KMS-11 (cell line): Measurements from ENCODE around the gene CATSPER1.

Experiments
- H2AFZ ChIP-seq: fragments of 200-600 bp; sonication (generic); 2 replicates; pipeline ENCODE4 v1.6.1; 2016; ENCODE audit warnings: antibody characterized with exemption, mixed run types, low read depth
- H3K27ac ChIP-seq: fragments of 200-600 bp; sonication (generic); 2 replicates; pipeline ENCODE4 v1.6.1; 2016; ENCODE audit warnings: mild to moderate bottlenecking, mixed run types
- H3K27me3 ChIP-seq: fragments of 200-600 bp; sonication (generic); 2 replicates; pipeline ENCODE4 v1.6.1; 2017; ENCODE audit warnings: mild to moderate bottlenecking, low read depth, mixed run types, moderate library complexity; ENCODE audit not compliant: insufficient read depth
- H3K36me3 ChIP-seq: fragments of 200-600 bp; sonication (generic); 2 replicates; pipeline ENCODE4 v1.6.1; 2017; ENCODE audit warnings: mild to moderate bottlenecking, mixed run types; ENCODE audit not compliant: insufficient read depth
- H3K4me1 ChIP-seq: fragments of 200-600 bp; sonication (generic); 2 replicates; pipeline ENCODE4 v1.6.1; 2016; ENCODE audit warnings: mild to moderate bottlenecking, low read depth, mixed run types; ENCODE audit not compliant: poor library complexity, severe bottlenecking
- H3K4me2 ChIP-seq: fragments of 200-600 bp; sonication (generic); 2 replicates; pipeline ENCODE4 v1.7.0; 2016; ENCODE audit warnings: mild to moderate bottlenecking, mixed run types
- H3K4me3 ChIP-seq: fragments of 200-600 bp; sonication (generic); IDR thresholded peaks from 2 replicates; pipeline ENCODE4 v1.6.1; 2017; ENCODE audit warnings: low read depth, low read length, mixed read lengths; ENCODE audit not compliant: insufficient read depth
- H3K79me2 ChIP-seq: fragments of 200-600 bp; sonication (generic); 2 replicates; pipeline ENCODE4 v1.6.1; 2016; ENCODE audit warnings: low read depth, mixed run types; ENCODE audit not compliant: insufficient read depth
- H3K9ac ChIP-seq: fragments of 200-600 bp; sonication (generic); 2 replicates; pipeline ENCODE4 v1.6.1; 2016; ENCODE audit warnings: mild to moderate bottlenecking, mixed run types
- H4K20me1 ChIP-seq: fragments of 200-600 bp; sonication (generic); 2 replicates; pipeline ENCODE4 v1.6.1; 2016; ENCODE audit warnings: mild to moderate bottlenecking, mixed run types; ENCODE audit not compliant: insufficient read depth
- TF ChIP-seq, protein P1 (sequence below): fragments of 200-600 bp; sonication (generic); conservative IDR thresholded peaks from 2 replicates; pipeline ENCODE4 v1.6.1; 2017; ENCODE audit warnings: low read depth, mild to moderate bottlenecking, antibody characterized with exemption, low read length, moderate library complexity, mixed read lengths

CATSPER1 gene

DNA sequence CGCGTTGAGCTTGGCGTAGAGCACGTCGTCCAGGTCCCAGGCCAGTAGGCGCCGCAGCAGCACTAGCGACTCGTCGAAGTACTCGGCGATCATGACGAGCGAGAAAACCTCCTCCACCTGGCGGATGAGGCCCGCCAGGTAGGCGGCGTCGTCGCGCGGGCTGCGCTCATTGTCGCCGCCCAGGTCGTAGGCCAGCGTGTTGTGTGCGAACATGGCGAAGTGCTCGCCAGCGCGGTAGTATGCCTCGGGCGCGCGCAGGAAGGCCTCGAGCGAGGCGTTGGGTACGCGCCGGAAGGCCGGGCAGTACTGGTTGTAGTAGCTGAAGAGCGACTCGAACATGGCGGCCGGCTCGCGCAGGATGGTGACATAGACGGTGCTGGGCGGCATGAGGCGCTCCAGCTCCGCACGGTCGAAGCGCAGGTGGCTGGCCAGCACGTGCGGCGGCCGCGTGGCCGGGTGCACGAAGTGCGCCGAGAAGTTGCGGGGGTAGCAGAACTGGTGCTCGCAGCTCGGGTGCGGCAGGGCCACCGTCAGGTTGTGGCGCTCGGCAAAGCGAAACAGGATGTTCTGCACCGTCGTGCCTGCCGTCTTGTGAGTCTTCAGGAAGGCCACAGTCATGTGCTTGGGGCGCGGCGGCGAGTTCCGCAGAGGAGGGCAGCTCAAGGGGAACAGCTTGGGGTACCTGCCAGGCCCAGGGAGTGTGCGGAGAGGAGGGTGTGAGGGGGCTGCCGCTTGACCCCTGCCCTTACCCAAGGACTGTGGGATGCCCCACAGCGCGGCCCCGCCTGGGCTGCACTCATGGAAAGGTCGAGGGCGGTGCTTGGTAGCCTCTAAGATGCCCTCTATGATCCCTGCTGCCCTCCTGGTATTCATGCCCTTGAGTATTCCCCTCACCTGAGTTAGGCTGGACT is 17.0 kb upstream of the CATSPER1 start:
- Histone ChIP-seq H3K27me3 (no peaks in the 10 kb centered on the region), H3K36me3 (no peaks in the 10 kb centered on the region), H3K4me1 (peaks cover 25% of the 10 kb centered on the region), H3K79me2 (no peaks in the 10 kb centered on the region), H3K27ac (no peak overlapping the region), H3K4me2 (no peak overlapping the region), H3K4me3 (no peak overlapping the region), H2AFZ (no peak overlapping the region), H4K20me1 (no peaks in the 10 kb centered on the region), H3K9ac (no peak overlapping the region)
- TF ChIP-seq, protein P1, sequence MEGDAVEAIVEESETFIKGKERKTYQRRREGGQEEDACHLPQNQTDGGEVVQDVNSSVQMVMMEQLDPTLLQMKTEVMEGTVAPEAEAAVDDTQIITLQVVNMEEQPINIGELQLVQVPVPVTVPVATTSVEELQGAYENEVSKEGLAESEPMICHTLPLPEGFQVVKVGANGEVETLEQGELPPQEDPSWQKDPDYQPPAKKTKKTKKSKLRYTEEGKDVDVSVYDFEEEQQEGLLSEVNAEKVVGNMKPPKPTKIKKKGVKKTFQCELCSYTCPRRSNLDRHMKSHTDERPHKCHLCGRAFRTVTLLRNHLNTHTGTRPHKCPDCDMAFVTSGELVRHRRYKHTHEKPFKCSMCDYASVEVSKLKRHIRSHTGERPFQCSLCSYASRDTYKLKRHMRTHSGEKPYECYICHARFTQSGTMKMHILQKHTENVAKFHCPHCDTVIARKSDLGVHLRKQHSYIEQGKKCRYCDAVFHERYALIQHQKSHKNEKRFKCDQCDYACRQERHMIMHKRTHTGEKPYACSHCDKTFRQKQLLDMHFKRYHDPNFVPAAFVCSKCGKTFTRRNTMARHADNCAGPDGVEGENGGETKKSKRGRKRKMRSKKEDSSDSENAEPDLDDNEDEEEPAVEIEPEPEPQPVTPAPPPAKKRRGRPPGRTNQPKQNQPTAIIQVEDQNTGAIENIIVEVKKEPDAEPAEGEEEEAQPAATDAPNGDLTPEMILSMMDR: no peak

DNA sequence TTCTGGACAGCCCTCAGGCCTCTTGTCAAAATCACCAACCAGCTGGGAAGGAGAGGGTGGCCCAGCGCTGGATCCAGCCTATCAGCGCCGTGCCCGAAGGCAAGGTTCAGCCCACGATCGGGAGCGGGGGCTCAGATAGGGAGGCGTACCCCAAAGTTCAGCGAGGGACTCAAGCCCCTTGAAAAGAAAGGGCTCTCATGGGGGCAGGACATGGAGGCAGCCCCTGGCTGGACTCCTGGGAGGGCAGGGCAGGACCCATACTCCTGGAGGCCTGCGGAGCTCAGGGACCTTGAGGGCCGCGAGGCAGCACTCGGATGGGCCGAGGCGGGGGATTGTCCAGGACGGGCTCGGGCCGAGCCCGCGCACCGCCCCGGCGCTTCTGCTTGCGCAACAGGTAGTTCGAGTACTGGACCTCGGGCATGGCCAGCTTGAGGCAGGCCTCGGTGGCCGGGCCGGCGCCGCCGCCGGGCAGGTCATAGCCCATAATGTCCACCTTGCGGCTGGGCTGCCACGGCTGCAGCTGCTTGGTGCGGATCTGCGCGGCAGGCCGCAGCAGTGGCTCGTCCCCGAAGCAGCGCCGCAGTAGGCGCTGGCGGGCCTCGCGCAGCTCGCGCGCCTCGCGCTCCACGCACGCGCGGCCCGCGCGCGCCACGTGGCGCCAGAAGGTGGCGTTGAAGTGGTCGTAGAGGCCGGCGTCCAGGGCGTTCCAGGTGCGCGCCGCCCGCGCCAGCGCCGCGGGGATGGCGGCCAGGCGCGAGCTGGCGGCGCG is 16.1 kb upstream of the CATSPER1 start:
- Histone ChIP-seq H3K27me3 (no peaks in the 10 kb centered on the region), H3K9ac (no peak overlapping the region), H3K4me1 (peaks cover 25% of the 10 kb centered on the region), H2AFZ (no peak overlapping the region), H3K27ac (no peak overlapping the region), H3K79me2 (no peaks in the 10 kb centered on the region), H3K4me3 (no peak overlapping the region), H4K20me1 (no peaks in the 10 kb centered on the region), H3K36me3 (no peaks in the 10 kb centered on the region), H3K4me2 (no peak overlapping the region)
- TF ChIP-seq, protein P1: no peak

DNA sequence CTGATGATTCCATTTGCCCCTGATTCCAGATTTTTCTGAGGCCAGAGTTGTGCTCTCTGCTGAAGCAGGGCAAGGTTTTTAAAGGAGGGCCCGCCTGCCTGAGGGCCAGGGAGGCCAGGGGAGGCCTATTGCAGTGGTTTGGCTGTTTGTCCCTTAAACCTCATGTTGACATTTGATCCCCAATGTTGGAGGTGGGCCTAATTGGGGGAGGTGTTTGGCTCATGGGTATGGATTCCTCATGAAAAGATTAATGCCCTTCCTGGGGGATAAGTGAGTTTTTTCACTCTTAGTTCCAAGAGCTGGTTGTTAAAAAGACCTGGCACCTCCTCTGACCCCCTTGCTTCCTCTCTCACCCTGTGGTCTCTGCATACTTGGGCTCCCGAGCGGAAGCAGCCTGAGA is 13.5 kb upstream of the CATSPER1 start:
- Histone ChIP-seq H3K4me3 (no peak overlapping the region), H4K20me1 (no peaks in the 10 kb centered on the region), H3K27ac (no peak overlapping the region), H3K9ac (no peak overlapping the region), H2AFZ (no peak overlapping the region), H3K4me2 (no peak overlapping the region), H3K27me3 (no peaks in the 10 kb centered on the region), H3K79me2 (no peaks in the 10 kb centered on the region), H3K36me3 (no peaks in the 10 kb centered on the region), H3K4me1 (peaks cover 7% of the 10 kb centered on the region)
- TF ChIP-seq, protein P1: no peak

DNA sequence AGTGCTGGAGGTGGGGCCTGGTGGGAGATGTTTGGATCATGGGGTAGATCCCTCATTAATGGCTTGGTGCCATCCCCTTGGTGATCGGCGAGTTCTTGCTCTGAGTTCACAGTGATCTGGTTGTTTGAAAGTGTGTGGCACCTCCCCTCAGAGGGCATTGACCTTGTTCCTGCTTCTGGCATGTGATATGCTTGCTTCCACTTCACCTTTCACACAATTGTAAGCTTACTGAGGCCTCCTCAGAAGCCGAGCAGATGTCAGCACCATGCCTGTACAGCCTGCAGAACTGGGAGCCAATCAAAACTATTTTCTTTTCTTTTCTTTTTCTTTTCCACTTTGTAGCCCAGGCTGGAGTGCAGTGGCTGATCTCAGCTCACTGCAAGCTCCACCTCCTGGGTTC is 11.0 kb upstream of the CATSPER1 start:
- H3K4me3 ChIP-seq: no peak overlapping the region
- TF ChIP-seq, protein P1: no peak
- no peak overlapping the region for H3K4me2 ChIP-seq
- no peak overlapping the region for H2AFZ ChIP-seq
- H3K27ac ChIP-seq: no peak overlapping the region
- H3K27me3 ChIP-seq: no peaks in the 10 kb centered on the region
- no peaks in the 10 kb centered on the region for H4K20me1 ChIP-seq
- H3K79me2 ChIP-seq: no peaks in the 10 kb centered on the region
- H3K9ac ChIP-seq: no peak overlapping the region
- H3K36me3 ChIP-seq: no peaks in the 10 kb centered on the region
- no peaks in the 10 kb centered on the region for H3K4me1 ChIP-seq
